Germinal center (tissue), 1 donor: ENCODE results near the gene UBN2.

Source experiments
- DNase-seq: peaks from one replicate; pipeline ENCODE4 v3.0.0; 2012; ENCODE audit warnings: mixed read lengths, low spot score

The UBN2 gene

GRCh38 chr7:139232377-139232717, 1.3 kb downstream of the UBN2 start:
- DNase-seq, result peak; percentile 33

GRCh38 chr7:139232904-139233303, 1.9 kb downstream of the UBN2 start:
- DNase-seq, result no peak

GRCh38 chr7:139241258-139241657, 10.2 kb downstream of the UBN2 start:
- DNase-seq, result no peak

GRCh38 chr7:139242741-139243281, 11.8 kb downstream of the UBN2 start:
- DNase-seq, result no peak

GRCh38 chr7:139245401-139245800, 14.4 kb downstream of the UBN2 start:
- DNase-seq, result no peak

- no peak for DNase-seq
These were observed 15.5 kb downstream of the UBN2 start for GRCh38 chr7:139246494-139246893.

- DNase-seq, result no peak
These were observed 15.9 kb downstream of the UBN2 start for GRCh38 chr7:139246905-139247304.

- no peak for DNase-seq
These were observed 18.3 kb downstream of the UBN2 start for GRCh38 chr7:139249179-139249810.

GRCh38 chr7:139252451-139252850, 21.4 kb downstream of the UBN2 start:
- DNase-seq, result no peak

GRCh38 chr7:139254281-139254680, 23.2 kb downstream of the UBN2 start:
- no peak for DNase-seq

GRCh38 chr7:139254728-139255127, 23.7 kb downstream of the UBN2 start:
- DNase-seq, result no peak

- DNase-seq, result no peak
These were observed 24.3 kb downstream of the UBN2 start for GRCh38 chr7:139255290-139255689.

- DNase-seq, result no peak
These were observed 28.1 kb downstream of the UBN2 start for GRCh38 chr7:139259142-139259541.

GRCh38 chr7:139264220-139264619, 33.2 kb downstream of the UBN2 start:
- no peak for DNase-seq

- no peak for DNase-seq
These were observed 34.6 kb downstream of the UBN2 start for GRCh38 chr7:139265673-139266072.

GRCh38 chr7:139271718-139272628, 40.9 kb downstream of the UBN2 start:
- no peak for DNase-seq

GRCh38 chr7:139284252-139284896, 53.3 kb downstream of the UBN2 start:
- no peak for DNase-seq

- no peak for DNase-seq
These were observed 55.1 kb downstream of the UBN2 start for GRCh38 chr7:139286144-139286543.

GRCh38 chr7:139292821-139293220, 61.8 kb downstream of the UBN2 start:
- no peak for DNase-seq

- DNase-seq, result no peak
These were observed 62.5 kb downstream of the UBN2 start for GRCh38 chr7:139293534-139293933.

GRCh38 chr7:139294241-139294640, 63.2 kb downstream of the UBN2 start:
- no peak for DNase-seq

- DNase-seq, result no peak
These were observed 64.0 kb downstream of the UBN2 start for GRCh38 chr7:139294951-139295575.
